ENCODE measurements around the gene GIMAP5. TPM values are rescaled to one million over a fixed set of nuclear protein-coding genes. Genes with fewer than 3 reads are reported as not detected.

The GIMAP5 gene
- total and polyA plus RNA-seq, 9 donors = 6.1 to 11.6 (median 9.3) TPM

DNA sequence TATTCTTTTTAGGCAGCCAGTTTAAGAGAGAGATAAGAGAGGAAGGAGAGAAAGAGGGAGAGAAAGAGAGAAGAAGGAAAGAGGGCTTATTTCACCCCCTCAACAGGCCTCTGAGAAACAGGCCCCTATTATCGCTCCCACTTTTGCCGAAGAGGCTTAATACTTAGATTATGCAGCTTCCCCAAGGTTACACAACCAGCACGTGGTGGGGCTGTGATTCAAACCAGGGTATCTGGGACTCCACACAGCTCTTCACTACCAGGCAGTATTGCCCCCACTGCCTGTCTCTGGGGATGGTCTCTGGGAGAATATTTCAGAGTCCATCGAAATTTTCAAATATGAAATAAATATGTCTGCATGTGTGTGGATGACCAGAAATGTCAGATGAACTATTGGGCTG is 17.8 kb upstream of the GIMAP5 start:
- Histone ChIP-seq H3K9me3 (replicated peaks; ENCODE audit: control insufficient read depth, low read depth, low read length) (no peaks in the 10 kb centered on the region), H3K27me3 (ENCODE audit: control insufficient read depth, insufficient read depth, low read length) (no peaks in the 10 kb centered on the region), H3K27ac (ENCODE audit: low read length) (no peak overlapping the region), H3K36me3 (ENCODE audit: control insufficient read depth, insufficient read depth, low read length) (no peaks in the 10 kb centered on the region), H3K4me3 (ENCODE audit: low read length) (no peak overlapping the region), H3K4me1 (ENCODE audit: control insufficient read depth, insufficient read depth, low read length) (peaks cover 9% of the 10 kb centered on the region)
- 80% methylated on average over 1 of the region's 4 CpGs for WGBS (ENCODE audit: insufficient coverage)
- DNase-seq = no peak

DNA sequence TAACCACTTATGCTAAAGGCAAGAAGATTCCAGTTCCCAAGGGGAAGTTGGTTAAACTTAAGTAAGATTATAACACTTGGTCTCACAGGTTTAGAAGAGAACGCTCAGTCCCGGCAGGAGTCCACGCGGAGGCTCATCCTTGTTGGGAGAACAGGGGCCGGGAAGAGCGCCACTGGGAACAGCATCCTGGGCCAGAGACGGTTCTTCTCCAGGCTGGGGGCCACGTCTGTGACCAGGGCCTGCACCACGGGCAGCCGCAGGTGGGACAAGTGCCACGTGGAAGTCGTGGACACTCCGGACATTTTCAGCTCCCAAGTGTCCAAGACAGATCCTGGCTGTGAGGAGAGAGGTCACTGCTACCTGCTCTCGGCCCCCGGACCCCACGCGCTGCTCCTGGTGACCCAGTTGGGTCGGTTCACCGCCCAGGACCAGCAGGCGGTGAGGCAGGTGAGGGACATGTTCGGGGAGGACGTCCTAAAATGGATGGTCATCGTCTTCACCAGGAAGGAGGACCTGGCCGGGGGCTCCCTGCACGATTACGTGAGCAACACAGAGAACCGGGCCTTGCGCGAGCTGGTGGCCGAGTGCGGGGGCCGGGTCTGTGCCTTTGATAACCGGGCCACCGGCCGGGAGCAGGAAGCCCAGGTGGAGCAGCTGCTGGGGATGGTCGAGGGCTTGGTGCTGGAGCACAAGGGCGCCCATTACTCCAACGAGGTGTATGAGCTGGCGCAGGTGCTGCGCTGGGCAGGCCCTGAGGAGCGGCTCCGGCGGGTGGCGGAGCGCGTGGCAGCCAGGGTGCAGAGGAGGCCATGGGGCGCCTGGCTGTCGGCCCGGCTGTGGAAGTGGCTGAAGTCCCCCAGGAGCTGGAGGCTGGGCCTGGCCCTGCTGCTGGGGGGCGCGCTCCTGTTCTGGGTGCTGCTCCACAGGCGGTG is 17.0 kb upstream of the GIMAP5 start:
- no peak for DNase-seq
- WGBS (ENCODE audit: insufficient coverage) = 93% methylated on average over 50 of the region's 52 CpGs
- no peak overlapping the region for H3K27ac ChIP-seq (ENCODE audit: low read length)
- no peak overlapping the region for H3K4me3 ChIP-seq (ENCODE audit: low read length)
- peaks cover 9% of the 10 kb centered on the region for H3K4me1 ChIP-seq (ENCODE audit: control insufficient read depth, insufficient read depth, low read length)
- no peaks in the 10 kb centered on the region for H3K36me3 ChIP-seq (ENCODE audit: control insufficient read depth, insufficient read depth, low read length)
- H3K27me3 ChIP-seq (ENCODE audit: control insufficient read depth, insufficient read depth, low read length) = no peaks in the 10 kb centered on the region
- H3K9me3 ChIP-seq (replicated peaks; ENCODE audit: control insufficient read depth, low read depth, low read length) = no peaks in the 10 kb centered on the region

DNA sequence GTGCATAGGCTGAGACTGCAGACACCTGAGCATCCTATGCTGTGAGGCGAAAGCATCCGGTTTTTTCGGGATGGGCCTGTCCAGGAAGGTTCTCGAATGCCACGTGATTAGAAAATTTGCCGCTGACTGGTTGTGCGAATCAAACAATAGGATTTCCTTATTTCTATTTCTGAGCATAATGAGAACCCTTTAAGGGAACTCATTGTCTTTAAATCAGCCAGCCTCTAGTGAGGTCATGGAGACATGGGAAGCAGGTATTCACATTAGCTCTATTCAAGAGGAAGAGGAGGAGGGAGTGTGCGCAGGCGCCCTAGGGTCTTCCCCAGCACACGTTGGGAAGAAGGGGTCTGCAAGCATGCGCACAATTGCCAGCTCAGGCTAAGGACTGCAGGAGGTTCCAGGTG is 15.2 kb upstream of the GIMAP5 start:
- DNase-seq = no peak
- no peaks in the 10 kb centered on the region for H3K27me3 ChIP-seq (ENCODE audit: control insufficient read depth, insufficient read depth, low read length)
- peaks cover 6% of the 10 kb centered on the region for H3K4me1 ChIP-seq (ENCODE audit: control insufficient read depth, insufficient read depth, low read length)
- H3K36me3 ChIP-seq (ENCODE audit: control insufficient read depth, insufficient read depth, low read length) = no peaks in the 10 kb centered on the region
- 75% methylated on average over 7 of the region's 11 CpGs for WGBS (ENCODE audit: insufficient coverage)
- H3K27ac ChIP-seq (ENCODE audit: low read length) = no peak overlapping the region
- no peak overlapping the region for H3K4me3 ChIP-seq (ENCODE audit: low read length)
- peaks cover 3% of the 10 kb centered on the region for H3K9me3 ChIP-seq (replicated peaks; ENCODE audit: control insufficient read depth, low read depth, low read length)

DNA sequence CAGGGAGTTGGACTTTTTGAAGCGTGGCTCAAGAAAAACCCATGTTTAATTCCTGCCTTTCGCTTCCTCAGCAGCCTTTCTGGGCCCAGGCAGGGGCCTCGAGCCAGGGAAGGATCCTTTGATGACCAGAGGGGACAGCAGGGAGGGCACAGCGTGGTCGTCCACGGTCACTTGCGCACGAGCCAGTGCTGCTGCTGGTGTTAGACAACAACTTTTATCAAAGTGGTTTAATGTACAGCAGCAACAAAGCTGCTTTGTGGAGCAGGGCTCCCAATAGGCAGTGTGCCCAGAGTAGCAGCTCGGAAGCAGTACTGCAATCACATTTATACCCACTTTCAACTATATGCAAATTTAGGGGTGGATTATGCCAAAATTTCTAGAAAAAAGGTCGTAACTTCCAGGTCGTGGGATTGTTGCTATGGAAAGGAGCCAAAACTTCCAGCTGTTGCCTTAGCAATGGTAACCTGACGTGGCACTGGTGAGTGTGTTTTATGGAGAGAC is 14.7 kb upstream of the GIMAP5 start:
- H3K4me1 ChIP-seq (ENCODE audit: control insufficient read depth, insufficient read depth, low read length) = peaks cover 6% of the 10 kb centered on the region
- no peak overlapping the region for H3K27ac ChIP-seq (ENCODE audit: low read length)
- no peaks in the 10 kb centered on the region for H3K27me3 ChIP-seq (ENCODE audit: control insufficient read depth, insufficient read depth, low read length)
- no peak overlapping the region for H3K4me3 ChIP-seq (ENCODE audit: low read length)
- DNase-seq = no peak
- 87% methylated on average over 4 of the region's 12 CpGs for WGBS (ENCODE audit: insufficient coverage)
- no peaks in the 10 kb centered on the region for H3K36me3 ChIP-seq (ENCODE audit: control insufficient read depth, insufficient read depth, low read length)
- H3K9me3 ChIP-seq (replicated peaks; ENCODE audit: control insufficient read depth, low read depth, low read length) = peaks cover 3% of the 10 kb centered on the region

DNA sequence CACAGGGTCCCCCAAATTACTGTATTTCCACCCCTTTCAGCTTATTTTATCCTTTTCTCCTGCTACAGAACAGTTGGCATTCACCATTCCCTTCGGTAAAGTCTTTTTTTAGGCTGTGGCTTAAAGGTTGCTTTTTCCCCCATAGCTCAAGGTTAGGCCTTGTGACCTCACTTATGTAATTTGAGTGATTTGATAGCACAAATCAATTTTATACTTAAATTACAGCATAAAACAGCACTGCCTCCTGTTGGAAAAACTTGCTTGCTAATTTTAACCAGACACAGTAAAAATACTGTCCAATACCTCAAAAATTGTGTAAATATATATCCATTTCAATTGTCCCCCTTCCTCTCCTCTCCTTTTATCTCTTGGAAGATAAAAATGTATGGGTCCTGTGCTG is 13.8 kb upstream of the GIMAP5 start:
- no peaks in the 10 kb centered on the region for H3K36me3 ChIP-seq (ENCODE audit: control insufficient read depth, insufficient read depth, low read length)
- H3K4me3 ChIP-seq (ENCODE audit: low read length) = no peak overlapping the region

DNA sequence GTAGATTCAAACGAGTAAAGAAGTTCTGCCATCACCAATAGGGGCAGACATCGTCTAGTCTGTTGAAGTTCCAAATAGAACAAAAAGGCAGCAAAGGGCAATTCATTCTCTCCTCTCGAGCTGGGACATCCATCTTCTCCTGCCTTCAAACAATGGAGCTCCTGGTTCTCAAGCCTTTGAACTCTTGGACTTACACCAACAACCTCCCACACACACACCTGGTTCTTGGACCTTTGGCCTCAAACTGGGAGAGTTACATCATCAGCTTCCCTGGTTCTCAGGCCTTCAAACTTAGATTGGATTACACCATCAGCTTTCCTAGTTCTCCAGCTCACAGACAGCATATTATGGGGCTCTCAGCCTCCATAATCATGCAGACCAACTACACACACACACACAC is 9.8 kb upstream of the GIMAP5 start:
- H3K27ac ChIP-seq (ENCODE audit: low read length) = no peak overlapping the region
- no peaks in the 10 kb centered on the region for H3K36me3 ChIP-seq (ENCODE audit: control insufficient read depth, insufficient read depth, low read length)
- H3K9me3 ChIP-seq (replicated peaks; ENCODE audit: control insufficient read depth, low read depth, low read length) = peaks cover 11% of the 10 kb centered on the region
- no peak for DNase-seq
- H3K27me3 ChIP-seq (ENCODE audit: control insufficient read depth, insufficient read depth, low read length) = no peaks in the 10 kb centered on the region
- no peak overlapping the region for H3K4me3 ChIP-seq (ENCODE audit: low read length)
- H3K4me1 ChIP-seq (ENCODE audit: control insufficient read depth, insufficient read depth, low read length) = peaks cover 3% of the 10 kb centered on the region
- WGBS (ENCODE audit: insufficient coverage) = 58% methylated on average over 3 of the region's 3 CpGs

More for the DNA sequence above, 13.8 kb upstream of the GIMAP5 start:
- Histone ChIP-seq H3K27me3 (ENCODE audit: control insufficient read depth, insufficient read depth, low read length) (no peaks in the 10 kb centered on the region), H3K4me1 (ENCODE audit: control insufficient read depth, insufficient read depth, low read length) (peaks cover 6% of the 10 kb centered on the region), H3K27ac (ENCODE audit: low read length) (no peak overlapping the region), H3K9me3 (replicated peaks; ENCODE audit: control insufficient read depth, low read depth, low read length) (peaks cover 11% of the 10 kb centered on the region)
- WGBS (ENCODE audit: insufficient coverage) = no CpG with 5 or more reads among the region's 1 CpG
- no peak for DNase-seq

DNA sequence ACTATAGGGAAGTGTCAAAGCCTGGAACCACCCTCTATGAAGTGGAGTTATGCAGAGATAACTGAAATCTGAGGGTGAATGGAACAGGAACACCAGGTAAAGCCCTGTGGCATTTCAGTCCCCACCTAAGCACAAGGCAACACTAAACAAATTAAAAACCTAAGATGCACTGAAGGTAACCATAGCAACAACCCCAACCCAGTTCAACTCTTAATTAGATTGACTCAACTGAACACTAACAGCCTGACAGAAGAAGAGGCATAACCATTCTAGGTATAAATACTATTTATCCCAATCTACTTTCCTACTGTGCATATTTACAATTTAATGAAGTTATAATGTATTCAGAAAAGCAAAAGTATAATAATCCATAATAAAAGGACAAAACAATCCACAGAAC is 9.2 kb upstream of the GIMAP5 start:
- Histone ChIP-seq H3K4me3 (ENCODE audit: low read length) (no peak overlapping the region), H3K27me3 (ENCODE audit: control insufficient read depth, insufficient read depth, low read length) (no peaks in the 10 kb centered on the region), H3K27ac (ENCODE audit: low read length) (no peak overlapping the region), H3K9me3 (replicated peaks; ENCODE audit: control insufficient read depth, low read depth, low read length) (peaks cover 11% of the 10 kb centered on the region), H3K4me1 (ENCODE audit: control insufficient read depth, insufficient read depth, low read length) (no peaks in the 10 kb centered on the region), H3K36me3 (ENCODE audit: control insufficient read depth, insufficient read depth, low read length) (no peaks in the 10 kb centered on the region)
- DNase-seq = no peak

DNA sequence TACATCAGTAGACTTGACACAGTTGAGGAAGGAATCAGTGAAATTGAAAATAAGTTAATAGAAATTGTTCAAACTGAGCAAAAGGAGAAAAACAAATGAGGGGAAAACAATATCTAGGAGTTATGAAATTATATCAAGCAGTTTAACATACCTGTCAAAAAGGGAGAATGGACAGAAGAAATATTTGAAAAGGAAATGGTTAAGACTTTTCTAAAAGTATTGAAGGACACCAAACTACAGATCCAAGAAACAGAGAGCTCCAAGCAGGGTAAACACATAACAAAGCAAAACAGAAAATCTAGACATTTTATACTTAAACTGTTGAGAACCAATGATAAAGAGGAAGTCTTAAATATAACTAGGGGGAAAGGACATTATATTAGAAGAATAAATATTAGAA is 8.6 kb upstream of the GIMAP5 start:
- H3K27me3 ChIP-seq (ENCODE audit: control insufficient read depth, insufficient read depth, low read length) = no peaks in the 10 kb centered on the region
- H3K4me3 ChIP-seq (ENCODE audit: low read length) = no peak overlapping the region
- H3K36me3 ChIP-seq (ENCODE audit: control insufficient read depth, insufficient read depth, low read length) = no peaks in the 10 kb centered on the region
- H3K4me1 ChIP-seq (ENCODE audit: control insufficient read depth, insufficient read depth, low read length) = no peaks in the 10 kb centered on the region
- no peak overlapping the region for H3K27ac ChIP-seq (ENCODE audit: low read length)
- no peak for DNase-seq
- H3K9me3 ChIP-seq (replicated peaks; ENCODE audit: control insufficient read depth, low read depth, low read length) = peaks cover 11% of the 10 kb centered on the region

DNA sequence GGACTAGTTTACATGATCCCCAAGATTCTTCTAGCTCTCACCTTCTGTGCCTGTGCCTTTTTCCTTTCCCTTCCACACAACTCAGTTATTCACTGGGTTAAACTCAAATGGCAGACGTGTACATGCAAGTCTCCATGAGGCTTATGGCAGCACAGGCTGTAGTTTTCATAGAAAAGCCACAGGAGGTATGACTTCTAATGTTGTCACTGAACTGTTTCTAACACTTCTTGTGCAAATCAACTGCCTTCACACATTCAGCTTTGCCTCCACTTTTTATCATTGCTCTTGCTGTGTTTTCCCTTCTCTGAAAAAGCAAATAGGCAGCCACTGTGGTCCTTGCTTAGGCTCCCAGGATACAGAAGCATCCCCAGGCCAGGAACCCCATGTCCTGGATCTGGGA is 5.3 kb upstream of the GIMAP5 start:
- peaks cover 1% of the 10 kb centered on the region for H3K4me1 ChIP-seq (ENCODE audit: control insufficient read depth, insufficient read depth, low read length)
- no peak overlapping the region for H3K27ac ChIP-seq (ENCODE audit: low read length)
- no peak for DNase-seq
- 57% methylated on average over 1 of the region's 1 CpG for WGBS (ENCODE audit: insufficient coverage)
- no peak overlapping the region for H3K4me3 ChIP-seq (ENCODE audit: low read length)
- peaks cover 7% of the 10 kb centered on the region for H3K9me3 ChIP-seq (replicated peaks; ENCODE audit: control insufficient read depth, low read depth, low read length)
- H3K36me3 ChIP-seq (ENCODE audit: control insufficient read depth, insufficient read depth, low read length) = no peaks in the 10 kb centered on the region
- peaks cover 2% of the 10 kb centered on the region for H3K27me3 ChIP-seq (ENCODE audit: control insufficient read depth, insufficient read depth, low read length)

DNA sequence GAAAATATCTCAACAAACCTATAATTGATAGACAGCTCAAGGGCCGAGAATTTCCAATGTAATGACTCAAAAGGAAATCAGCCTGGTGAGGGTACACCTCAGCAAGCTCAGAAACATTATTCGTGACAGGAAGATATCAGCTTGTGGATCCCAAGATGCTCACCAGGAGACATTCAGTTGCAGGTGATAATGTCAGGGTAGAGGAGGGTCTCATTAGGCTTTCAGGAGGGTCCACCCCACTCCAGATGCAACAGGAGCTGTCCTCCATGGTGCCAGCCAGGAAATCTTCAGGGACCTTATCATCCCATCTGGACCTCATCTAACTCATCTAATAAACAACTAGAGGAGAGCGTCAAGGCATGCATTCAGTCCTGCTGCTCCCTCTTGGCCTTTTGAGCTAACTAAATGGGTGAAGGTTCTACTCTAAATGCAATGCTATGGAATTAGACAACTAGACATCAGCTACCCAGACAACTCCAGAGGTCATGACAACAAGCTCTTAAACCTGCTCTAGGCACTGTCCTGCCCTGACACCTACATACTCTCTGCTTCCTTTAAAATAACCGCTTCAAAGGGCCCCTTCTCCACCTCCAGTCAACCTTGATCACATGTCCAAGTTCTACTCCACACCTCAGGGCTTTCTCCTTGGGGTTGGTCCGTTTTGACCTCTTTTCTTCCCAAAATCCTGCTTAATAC is 4.3 kb upstream of the GIMAP5 start:
- DNase-seq = no peak
- no peak overlapping the region for H3K27ac ChIP-seq (ENCODE audit: low read length)
- no peaks in the 10 kb centered on the region for H3K36me3 ChIP-seq (ENCODE audit: control insufficient read depth, insufficient read depth, low read length)
- H3K4me1 ChIP-seq (ENCODE audit: control insufficient read depth, insufficient read depth, low read length) = peaks cover 3% of the 10 kb centered on the region
- peaks cover 3% of the 10 kb centered on the region for H3K9me3 ChIP-seq (replicated peaks; ENCODE audit: control insufficient read depth, low read depth, low read length)
- peaks cover 9% of the 10 kb centered on the region for H3K27me3 ChIP-seq (ENCODE audit: control insufficient read depth, insufficient read depth, low read length)
- WGBS (ENCODE audit: insufficient coverage) = 56% methylated on average over 1 of the region's 5 CpGs
- H3K4me3 ChIP-seq (ENCODE audit: low read length) = no peak overlapping the region
